Effector memory CD4-positive, alpha-beta T cell (primary cell): Measurements from ENCODE around the gene PDE4D.

Experiments
- DNase-seq, 3 donors: peaks; one replicate each; pipeline ENCODE4 v3.0.0-alpha.2; 2020
- H3K27ac ChIP-seq: 2 replicates; pipeline ENCODE4 v1.7.0; 2013; ENCODE audit warnings: mild to moderate bottlenecking, low read length, moderate library complexity; ENCODE audit not compliant: insufficient read depth, poor library complexity, severe bottlenecking
- H3K27me3 ChIP-seq: replicated peaks from 2 replicates; pipeline ENCODE4 v1.7.0; 2013; ENCODE audit warnings: mild to moderate bottlenecking, low read length; ENCODE audit not compliant: insufficient read depth, control insufficient read depth, poor library complexity, severe bottlenecking
- H3K36me3 ChIP-seq: 2 replicates; pipeline ENCODE4 v1.7.0; 2013; ENCODE audit warnings: mild to moderate bottlenecking, low read length, moderate library complexity; ENCODE audit not compliant: control insufficient read depth, insufficient read depth
- H3K4me1 ChIP-seq: 2 replicates; pipeline ENCODE4 v1.7.0; 2013; ENCODE audit warnings: low read length, mild to moderate bottlenecking; ENCODE audit not compliant: control insufficient read depth, insufficient read depth, poor library complexity, severe bottlenecking
- H3K4me3 ChIP-seq: 2 replicates; pipeline ENCODE4 v1.7.0; 2013; ENCODE audit warnings: low read length, low read depth, mild to moderate bottlenecking; ENCODE audit not compliant: insufficient read depth, poor library complexity, severe bottlenecking
- H3K9me3 ChIP-seq: 2 replicates; pipeline ENCODE4 v1.7.0; 2013; ENCODE audit warnings: mild to moderate bottlenecking, low read length, moderate library complexity; ENCODE audit not compliant: control insufficient read depth

The PDE4D gene

DNA sequence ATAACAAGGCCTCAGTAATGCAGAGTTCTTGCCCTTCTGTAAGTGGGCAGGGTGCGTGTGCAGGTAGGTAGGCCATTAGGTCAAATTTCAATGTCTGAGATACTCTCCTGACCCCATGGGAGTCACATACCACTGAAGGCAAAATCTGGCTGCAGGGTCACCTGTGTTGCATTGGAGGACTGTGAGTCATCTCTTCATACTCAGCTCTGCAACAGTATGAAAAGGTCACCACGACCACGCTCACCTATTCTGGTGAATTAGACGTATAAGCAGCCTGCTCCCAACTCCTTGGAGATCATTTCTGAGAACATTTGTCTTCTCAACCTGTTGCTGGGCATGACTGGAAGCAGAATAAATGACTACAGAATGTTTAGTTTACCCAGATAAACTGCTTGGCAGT lies 599.8 kb downstream of the PDE4D start:
- Histone ChIP-seq H3K4me3 (no peak overlapping the region), H3K27ac (no peak overlapping the region), H3K27me3 (no peaks in the 10 kb centered on the region), H3K9me3 (no peaks in the 10 kb centered on the region), H3K36me3 (no peaks in the 10 kb centered on the region), H3K4me1 (no peaks in the 10 kb centered on the region)
- DNase-seq, result no peak

DNA sequence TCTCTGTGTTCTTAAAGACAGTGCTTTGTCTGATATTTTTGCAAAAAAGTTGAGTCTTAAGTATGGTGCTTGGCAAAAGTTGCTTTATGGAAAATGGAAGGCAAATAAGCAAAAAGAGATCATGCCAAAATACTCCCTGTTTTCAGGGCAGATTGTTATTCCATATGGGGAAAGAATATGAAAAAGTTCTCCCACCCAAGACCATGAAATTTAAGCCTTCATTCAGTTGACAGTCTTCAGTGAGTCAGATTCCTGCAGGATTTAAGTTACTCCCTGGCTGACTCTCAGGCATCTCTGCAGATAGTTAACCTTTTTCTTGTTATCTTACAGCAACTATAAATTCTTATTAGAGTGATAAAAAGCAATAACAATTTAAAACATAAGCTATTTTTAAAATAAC lies 601.6 kb downstream of the PDE4D start:
- Histone ChIP-seq H3K27me3 (no peaks in the 10 kb centered on the region), H3K4me1 (no peaks in the 10 kb centered on the region), H3K4me3 (no peak overlapping the region), H3K9me3 (no peaks in the 10 kb centered on the region), H3K27ac (no peak overlapping the region), H3K36me3 (no peaks in the 10 kb centered on the region)
- no peak for DNase-seq

DNA sequence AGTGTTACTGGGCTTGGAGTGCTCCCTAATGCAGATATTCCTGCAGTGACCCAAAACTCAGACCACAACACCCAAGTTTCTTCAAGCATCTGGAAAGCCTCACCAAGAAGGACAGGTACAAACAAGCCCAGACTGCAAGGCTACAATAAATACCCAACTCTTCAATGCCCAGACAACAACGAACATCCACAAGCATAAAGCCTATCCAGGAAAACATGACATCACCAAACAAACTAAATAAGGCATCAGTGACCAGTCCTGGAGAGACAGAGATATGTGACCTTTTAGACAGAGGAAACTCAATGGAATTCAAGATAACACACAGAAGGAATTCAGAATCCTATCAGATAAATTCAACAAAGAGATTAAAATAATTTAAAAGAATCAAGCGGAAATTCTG lies 605.6 kb downstream of the PDE4D start:
- H3K36me3 ChIP-seq, result no peaks in the 10 kb centered on the region
- H3K27ac ChIP-seq, result no peak overlapping the region
- no peaks in the 10 kb centered on the region for H3K4me1 ChIP-seq
- no peak overlapping the region for H3K4me3 ChIP-seq
- no peaks in the 10 kb centered on the region for H3K9me3 ChIP-seq
- H3K27me3 ChIP-seq, result no peaks in the 10 kb centered on the region
- no peak for DNase-seq

DNA sequence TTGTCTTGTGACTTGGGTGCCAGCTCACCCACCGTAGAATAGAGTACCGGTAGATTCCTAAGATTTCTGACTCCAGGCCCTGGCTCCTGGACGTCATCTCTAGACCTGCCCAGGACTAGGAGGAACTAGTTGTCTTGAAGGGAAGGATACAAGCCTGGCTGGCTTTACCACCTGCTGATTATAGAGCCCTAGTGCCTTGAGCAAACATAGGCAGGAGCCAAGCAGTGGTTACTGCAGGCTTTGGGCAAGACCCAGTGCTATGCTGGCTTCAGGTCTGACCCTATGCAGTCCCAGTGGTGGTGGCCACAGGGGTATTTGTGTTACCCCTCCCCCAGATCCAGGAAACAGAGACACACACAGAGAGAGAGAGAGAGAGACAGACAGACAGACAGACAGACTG lies 606.2 kb downstream of the PDE4D start:
- H3K27me3 ChIP-seq, result no peaks in the 10 kb centered on the region
- no peaks in the 10 kb centered on the region for H3K9me3 ChIP-seq
- no peak overlapping the region for H3K27ac ChIP-seq
- no peaks in the 10 kb centered on the region for H3K4me1 ChIP-seq
- H3K36me3 ChIP-seq, result no peaks in the 10 kb centered on the region
- DNase-seq, result no peak
- H3K4me3 ChIP-seq, result no peak overlapping the region

DNA sequence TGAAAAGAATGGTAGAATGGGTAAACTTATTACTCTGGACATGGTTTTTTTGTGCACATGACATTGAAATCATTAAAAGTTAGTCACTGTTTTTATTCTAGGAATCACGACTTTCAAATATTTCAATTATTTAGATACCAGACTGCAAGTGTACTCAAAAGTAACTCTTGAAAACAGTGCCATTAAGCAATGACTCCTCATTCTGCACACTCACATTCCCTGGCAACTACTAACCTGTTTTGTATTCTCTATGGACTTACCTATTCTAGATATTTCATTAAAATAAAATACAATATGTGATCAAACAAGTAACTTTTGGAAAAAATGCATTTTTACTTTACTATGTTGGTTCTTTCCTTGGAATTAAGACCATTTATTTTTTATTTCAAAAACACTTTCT lies 607.0 kb downstream of the PDE4D start:
- Histone ChIP-seq H3K9me3 (no peaks in the 10 kb centered on the region), H3K27ac (no peak overlapping the region), H3K36me3 (no peaks in the 10 kb centered on the region), H3K4me3 (no peak overlapping the region), H3K27me3 (no peaks in the 10 kb centered on the region), H3K4me1 (no peaks in the 10 kb centered on the region)
- no peak for DNase-seq

DNA sequence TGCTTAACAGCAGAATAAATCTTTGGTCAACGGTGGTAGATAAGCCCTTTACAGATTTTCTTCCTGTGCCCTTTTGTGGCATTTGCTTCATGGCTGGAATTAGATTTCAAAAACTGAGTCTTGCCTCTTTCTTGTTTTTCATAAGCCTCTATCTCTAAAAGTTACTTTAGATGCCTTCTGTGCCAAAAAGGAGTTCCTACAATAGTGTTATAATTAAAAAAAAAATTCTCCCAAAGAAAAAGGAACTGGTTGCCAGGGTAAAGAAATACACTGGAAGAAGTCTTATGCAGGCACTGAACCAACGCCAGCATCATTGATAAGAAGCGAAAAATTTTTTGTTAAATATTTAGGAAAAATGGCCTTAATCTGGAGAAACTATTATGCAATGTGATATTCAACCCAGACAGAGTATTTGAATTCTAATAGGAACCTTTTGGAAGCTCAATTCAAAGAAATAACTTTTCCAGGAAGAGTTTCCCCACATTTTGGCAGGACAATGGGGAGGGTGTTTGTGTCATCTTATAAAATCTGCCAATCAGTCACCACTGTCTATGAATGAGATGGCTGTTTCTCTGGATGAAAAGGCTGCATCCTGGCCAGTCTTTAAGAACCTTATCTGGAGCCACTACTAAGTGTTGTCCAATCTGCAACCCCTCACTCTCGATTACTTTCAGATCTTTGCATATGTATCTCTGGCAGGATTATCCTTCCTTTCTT lies 608.1 kb downstream of the PDE4D start:
- DNase-seq, result no peak
- Histone ChIP-seq H3K4me3 (no peak overlapping the region), H3K36me3 (no peaks in the 10 kb centered on the region), H3K9me3 (no peaks in the 10 kb centered on the region), H3K27ac (no peak overlapping the region), H3K4me1 (no peaks in the 10 kb centered on the region), H3K27me3 (no peaks in the 10 kb centered on the region)

DNA sequence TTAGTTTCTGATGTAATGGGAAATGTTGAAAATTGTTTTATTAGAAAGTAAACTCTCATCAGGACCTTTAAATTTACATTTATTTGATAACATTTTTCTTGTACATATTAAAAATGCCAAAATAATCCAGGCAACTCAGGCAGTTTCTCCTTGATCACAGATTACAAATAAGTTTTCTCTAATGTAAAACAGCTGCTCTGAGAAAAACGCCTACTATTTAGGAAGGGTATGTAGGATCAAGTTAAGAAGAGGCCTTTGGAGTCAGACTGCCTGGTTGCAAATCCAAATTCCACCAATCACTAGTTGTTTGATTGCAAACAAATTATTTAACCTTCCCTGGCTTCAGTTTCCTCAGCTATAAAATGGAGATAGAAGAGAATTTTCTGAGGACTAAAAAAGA lies 610.8 kb downstream of the PDE4D start:
- no peaks in the 10 kb centered on the region for H3K27me3 ChIP-seq

DNA sequence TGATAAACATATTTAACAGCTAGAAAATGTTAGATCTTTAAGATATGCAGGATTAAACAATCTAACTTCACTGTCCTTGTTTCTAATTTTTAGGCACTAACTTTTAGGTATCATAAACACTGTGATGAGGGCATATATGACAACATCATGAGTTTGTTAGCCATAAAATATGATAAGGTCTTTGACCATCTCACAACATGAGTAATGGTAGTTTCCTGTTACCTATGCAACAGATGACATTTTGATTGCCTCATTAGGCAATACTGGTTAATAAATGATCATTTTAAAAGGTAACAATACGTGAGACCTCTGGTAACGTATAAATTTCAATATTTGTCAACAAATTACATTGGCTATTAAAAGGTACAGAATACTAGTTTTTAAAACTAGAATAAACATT lies 613.5 kb downstream of the PDE4D start:
- no peaks in the 10 kb centered on the region for H3K27me3 ChIP-seq
- DNase-seq, result no peak
- H3K36me3 ChIP-seq, result no peaks in the 10 kb centered on the region
- no peaks in the 10 kb centered on the region for H3K4me1 ChIP-seq
- no peaks in the 10 kb centered on the region for H3K9me3 ChIP-seq
- no peak overlapping the region for H3K4me3 ChIP-seq
- no peak overlapping the region for H3K27ac ChIP-seq

More for the DNA sequence above, 610.8 kb downstream of the PDE4D start:
- H3K4me3 ChIP-seq, result no peak overlapping the region
- no peaks in the 10 kb centered on the region for H3K36me3 ChIP-seq
- no peaks in the 10 kb centered on the region for H3K4me1 ChIP-seq
- H3K27ac ChIP-seq, result no peak overlapping the region
- H3K9me3 ChIP-seq, result no peaks in the 10 kb centered on the region
- DNase-seq, result no peak

DNA sequence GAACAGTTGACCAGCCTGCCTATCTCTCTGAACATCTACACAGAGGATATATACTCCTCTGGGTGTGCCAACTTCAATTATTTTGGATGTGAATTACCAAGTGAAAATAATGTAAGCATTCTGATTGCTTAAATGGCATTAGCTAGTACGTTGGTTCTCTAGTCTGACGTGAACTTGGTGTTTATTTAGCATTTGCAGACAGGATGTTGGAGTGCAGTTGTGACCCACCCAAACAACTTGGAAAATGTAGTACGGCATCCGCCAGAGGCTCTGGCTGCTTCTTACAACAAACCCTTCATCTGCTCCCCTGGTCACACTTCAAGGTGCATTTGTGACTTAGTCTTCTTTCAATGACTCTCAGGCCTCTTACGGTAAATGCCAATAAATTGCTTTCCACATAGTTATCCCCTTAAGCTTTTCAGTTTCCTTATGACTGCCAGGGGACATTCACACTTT lies 616.6 kb downstream of the PDE4D start:
- H3K9me3 ChIP-seq, result no peaks in the 10 kb centered on the region
- no peak overlapping the region for H3K4me3 ChIP-seq
- no peaks in the 10 kb centered on the region for H3K36me3 ChIP-seq
- H3K4me1 ChIP-seq, result no peaks in the 10 kb centered on the region
- H3K27ac ChIP-seq, result no peak overlapping the region
- no peak for DNase-seq
- H3K27me3 ChIP-seq, result peaks cover 5% of the 10 kb centered on the region

DNA sequence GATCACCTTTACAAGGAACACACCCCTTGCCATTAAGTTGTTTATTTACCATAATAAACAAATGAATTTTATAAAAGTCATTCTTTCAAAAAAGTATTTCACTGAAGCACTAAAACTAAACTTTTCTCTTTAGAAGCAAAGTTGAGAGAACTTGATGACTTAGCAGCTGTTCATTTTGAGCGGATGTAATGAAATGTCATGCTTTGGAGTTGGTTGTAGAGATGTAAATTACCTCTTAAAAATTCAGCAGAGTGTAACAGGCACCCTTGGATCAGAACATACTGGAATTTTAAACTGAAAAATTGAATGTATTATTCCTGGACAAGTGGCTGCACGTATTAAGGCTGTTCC lies 617.2 kb downstream of the PDE4D start:
- no peak overlapping the region for H3K4me3 ChIP-seq
- no peaks in the 10 kb centered on the region for H3K4me1 ChIP-seq
- H3K27me3 ChIP-seq, result peaks cover 5% of the 10 kb centered on the region
- H3K9me3 ChIP-seq, result no peaks in the 10 kb centered on the region
- H3K36me3 ChIP-seq, result no peaks in the 10 kb centered on the region
- no peak overlapping the region for H3K27ac ChIP-seq
- DNase-seq, result no peak
